Measurements from ENCODE around the gene SSU72.

SSU72 gene

GRCh38 chr1:1537626-1538250 is 36.9 kb downstream of the SSU72 start:
- Histone ChIP-seq H2AFZ (ENCODE audit: low read depth, low read length, severe bottlenecking) (no peak overlapping the region), H3K4me2 (ENCODE audit: low read depth, low read length, poor library complexity, severe bottlenecking) (no peak overlapping the region), H3K36me3 (ENCODE audit: low read length) (no peaks in the 10 kb centered on the region), H3K79me2 (ENCODE audit: insufficient read depth, low read length) (no peaks in the 10 kb centered on the region), H3K27ac (ENCODE audit: low read depth, low read length) (no peak overlapping the region), H3K4me3 (ENCODE audit: insufficient read depth, low read length, poor library complexity, severe bottlenecking) (no peak overlapping the region), H3F3A (ENCODE audit: insufficient read depth) (no peaks in the 10 kb centered on the region), H3K9ac (ENCODE audit: low read length) (no peak overlapping the region), H3K9me2 (replicated peaks; ENCODE audit: insufficient read depth, low read length) (no peaks in the 10 kb centered on the region), H3K9me3 (ENCODE audit: insufficient read depth, low read length) (no peaks in the 10 kb centered on the region), H4K20me1 (ENCODE audit: low read depth, low read length) (no peaks in the 10 kb centered on the region; the same call in 1 of the 2 replicates), H3K27me3 (ENCODE audit: low read length) (no peaks in the 10 kb centered on the region)
- TF ChIP-seq EZH2phosphoT487 (conservative IDR thresholded peaks at IDR 0.05; ENCODE audit: low read length): no peak
- no peak for TF ChIP-seq CTCF (IDR thresholded peaks at IDR 0.05; ENCODE audit: insufficient read depth, low read length, poor library complexity, severe bottlenecking)

- Histone ChIP-seq H3K4me2 (ENCODE audit: low read depth, low read length, poor library complexity, severe bottlenecking) (no peak overlapping the region), H3K36me3 (ENCODE audit: low read length) (no peaks in the 10 kb centered on the region), H3K27ac (ENCODE audit: low read depth, low read length) (no peak overlapping the region), H3K9me2 (replicated peaks; ENCODE audit: insufficient read depth, low read length) (no peaks in the 10 kb centered on the region), H3K79me2 (ENCODE audit: insufficient read depth, low read length) (no peaks in the 10 kb centered on the region), H3K4me3 (ENCODE audit: insufficient read depth, low read length, poor library complexity, severe bottlenecking) (no peak overlapping the region), H3K9me3 (ENCODE audit: insufficient read depth, low read length) (no peaks in the 10 kb centered on the region), H4K20me1 (ENCODE audit: low read depth, low read length) (no peaks in the 10 kb centered on the region; the same call in 1 of the 2 replicates), H3F3A (ENCODE audit: insufficient read depth) (no peaks in the 10 kb centered on the region; the same call in 1 of the 2 replicates), H3K9ac (ENCODE audit: low read length) (no peak overlapping the region), H3K27me3 (ENCODE audit: low read length) (no peaks in the 10 kb centered on the region), H2AFZ (ENCODE audit: low read depth, low read length, severe bottlenecking) (no peak overlapping the region)
- TF ChIP-seq CTCF (IDR thresholded peaks at IDR 0.05; ENCODE audit: insufficient read depth, low read length, poor library complexity, severe bottlenecking): no peak
- TF ChIP-seq EZH2phosphoT487 (conservative IDR thresholded peaks at IDR 0.05; ENCODE audit: low read length): no peak
These were observed 37.6 kb downstream of the SSU72 start for GRCh38 chr1:1536938-1537546.

GRCh38 chr1:1536019-1536937 is 38.4 kb downstream of the SSU72 start:
- H3K79me2 ChIP-seq (ENCODE audit: insufficient read depth, low read length): no peaks in the 10 kb centered on the region
- no peak overlapping the region for H3K4me2 ChIP-seq (ENCODE audit: low read depth, low read length, poor library complexity, severe bottlenecking)
- H3K9me2 ChIP-seq (replicated peaks; ENCODE audit: insufficient read depth, low read length): no peaks in the 10 kb centered on the region
- no peaks in the 10 kb centered on the region for H3K27me3 ChIP-seq (ENCODE audit: low read length)
- H3K36me3 ChIP-seq (ENCODE audit: low read length): no peaks in the 10 kb centered on the region
- no peaks in the 10 kb centered on the region; the same call in 1 of the 2 replicates for H3F3A ChIP-seq (ENCODE audit: insufficient read depth)
- no peak overlapping the region for H3K4me3 ChIP-seq (ENCODE audit: insufficient read depth, low read length, poor library complexity, severe bottlenecking)
- H4K20me1 ChIP-seq (ENCODE audit: low read depth, low read length): no peaks in the 10 kb centered on the region; the same call in 1 of the 2 replicates
- H2AFZ ChIP-seq (ENCODE audit: low read depth, low read length, severe bottlenecking): no peak overlapping the region
- no peak overlapping the region for H3K27ac ChIP-seq (ENCODE audit: low read depth, low read length)
- H3K9ac ChIP-seq (ENCODE audit: low read length): no peak overlapping the region
- no peak for TF ChIP-seq CTCF (IDR thresholded peaks at IDR 0.05; ENCODE audit: insufficient read depth, low read length, poor library complexity, severe bottlenecking)
- no peak for TF ChIP-seq EZH2phosphoT487 (conservative IDR thresholded peaks at IDR 0.05; ENCODE audit: low read length)
- no peaks in the 10 kb centered on the region for H3K9me3 ChIP-seq (ENCODE audit: insufficient read depth, low read length)
